HG03135 (cell line): Measurements from ENCODE around the gene CAMTA1.

ENCODE experiments used
- ATAC-seq: cut with Tn5 transposase; IDR thresholded peaks from one replicate; pipeline ENCODE4 v1.9.1; 2021; ENCODE audit warnings: mild to moderate bottlenecking, moderate library complexity; ENCODE audit not compliant: unreplicated experiment

Gene CAMTA1

DNA sequence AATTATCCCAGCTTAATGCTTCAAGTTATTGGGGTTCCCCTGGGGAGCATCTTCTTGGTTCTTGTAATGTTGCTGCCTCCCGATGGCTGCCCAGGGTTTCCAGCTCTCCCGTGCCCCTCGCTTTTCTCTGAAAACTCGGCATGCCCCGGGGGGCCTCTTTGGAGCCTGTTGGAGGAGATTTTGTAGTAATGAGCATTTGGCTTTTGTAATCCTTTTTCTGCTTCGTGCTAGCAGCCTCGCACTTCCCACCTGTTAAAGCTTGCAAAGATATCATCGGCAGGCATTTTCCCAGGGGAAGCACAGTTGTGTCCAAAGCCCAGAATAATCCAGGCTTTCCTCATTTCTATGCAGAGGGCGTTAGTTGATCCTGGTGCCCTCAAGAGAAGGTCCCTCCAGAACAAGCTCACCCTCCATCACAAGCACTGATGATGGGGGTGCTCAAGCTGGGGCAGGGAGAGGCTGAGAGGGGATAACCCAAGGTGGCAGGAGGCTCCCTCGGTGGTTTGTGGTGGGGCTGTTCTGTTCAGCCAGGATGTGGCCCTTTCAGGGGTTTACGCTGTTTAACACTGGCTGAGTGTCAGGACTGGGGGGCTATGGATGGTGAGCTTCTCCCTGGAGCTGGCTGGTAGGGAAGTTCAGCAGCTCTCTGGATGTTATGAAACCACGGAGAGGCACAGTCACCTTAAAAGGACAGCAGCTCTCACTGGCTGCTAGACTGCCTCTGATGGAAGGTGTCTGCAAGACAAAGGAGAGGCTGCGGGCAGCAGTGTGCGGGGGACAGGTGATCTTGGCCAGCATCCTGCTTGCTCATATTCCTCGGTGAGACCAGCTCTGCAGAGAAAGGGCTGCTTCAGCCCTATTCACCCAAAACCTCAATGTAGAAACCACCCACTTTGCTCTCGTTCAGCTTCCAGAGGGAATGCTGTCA is 508.7 kb downstream of the CAMTA1 start:
- no peak for ATAC-seq

DNA sequence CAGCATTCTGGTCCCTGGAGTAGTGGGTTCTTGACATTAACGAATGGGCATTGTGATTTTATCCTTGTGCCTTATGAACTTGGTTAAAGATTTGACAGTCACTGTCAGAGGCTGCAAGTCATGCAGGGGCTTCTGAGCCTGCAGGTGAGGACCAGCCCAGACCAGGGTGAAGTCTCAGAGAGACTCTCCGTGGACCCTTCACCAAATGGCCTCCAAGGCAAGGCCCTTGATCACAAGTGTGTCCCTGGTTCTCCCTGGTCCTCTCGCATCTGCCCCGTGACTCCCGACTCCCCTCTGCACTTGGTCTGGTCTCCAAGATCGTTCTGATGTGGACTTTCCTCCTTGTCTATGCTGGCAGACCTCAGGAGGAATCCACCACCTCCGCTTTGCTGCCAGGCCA is 509.4 kb downstream of the CAMTA1 start:
- ATAC-seq: no peak

DNA sequence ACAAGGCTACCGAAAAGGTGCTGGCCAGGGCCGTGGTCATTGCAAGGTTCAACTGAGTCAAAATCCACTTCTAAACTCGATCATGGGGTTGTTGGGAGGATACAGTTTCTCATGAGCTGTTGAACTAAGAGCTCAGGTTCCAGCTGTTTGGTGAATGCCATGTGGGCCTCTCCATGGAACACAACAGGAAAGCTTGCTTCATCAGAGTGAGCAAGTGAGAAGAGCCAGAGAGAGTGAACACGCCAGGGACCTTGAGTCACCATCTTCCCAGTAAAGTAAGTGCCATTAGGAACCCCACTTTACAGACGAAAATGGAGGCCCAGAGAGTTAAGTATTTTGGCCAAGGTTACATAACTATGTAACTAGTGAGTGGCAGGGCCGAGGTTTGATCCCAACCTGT is 510.7 kb downstream of the CAMTA1 start:
- ATAC-seq: no peak

DNA sequence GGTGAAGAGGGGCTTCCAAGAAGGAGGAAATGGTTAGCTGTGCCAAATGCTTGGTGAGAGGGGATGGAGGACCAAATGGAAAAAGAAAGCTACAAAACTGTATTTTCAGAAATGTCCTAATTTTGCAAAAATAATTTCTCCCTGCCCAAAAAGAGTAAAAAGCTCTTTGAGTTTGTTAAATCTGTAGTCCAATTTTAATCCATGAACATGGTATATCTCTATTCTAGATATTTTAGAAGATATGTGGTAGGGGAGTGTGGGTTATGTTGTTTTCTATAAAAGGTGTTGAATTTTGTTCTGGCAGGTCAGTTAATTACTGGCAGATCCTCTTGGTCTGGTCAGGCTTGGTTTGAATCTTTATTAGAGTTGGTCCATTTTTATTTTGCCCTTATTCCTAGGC is 511.7 kb downstream of the CAMTA1 start:
- ATAC-seq: no peak

DNA sequence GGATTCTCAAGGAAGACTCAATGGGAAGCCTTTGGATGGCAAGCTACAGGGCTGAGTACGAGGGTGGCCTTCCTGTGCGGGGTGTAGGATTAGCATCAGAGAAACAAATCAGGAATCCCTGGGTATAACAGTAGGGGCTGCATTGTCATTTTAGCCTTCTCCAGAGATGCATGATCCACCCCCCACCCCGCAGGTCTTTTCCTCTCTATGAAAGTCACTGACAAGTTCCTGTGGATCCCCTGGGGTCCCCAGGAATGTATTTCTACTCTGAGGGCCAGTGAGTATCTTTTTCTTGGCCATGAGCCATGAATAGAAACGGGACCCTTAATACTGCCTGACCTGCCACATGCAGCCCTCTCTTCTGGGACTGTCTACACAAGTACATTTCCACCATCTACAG is 512.9 kb downstream of the CAMTA1 start:
- no peak for ATAC-seq

DNA sequence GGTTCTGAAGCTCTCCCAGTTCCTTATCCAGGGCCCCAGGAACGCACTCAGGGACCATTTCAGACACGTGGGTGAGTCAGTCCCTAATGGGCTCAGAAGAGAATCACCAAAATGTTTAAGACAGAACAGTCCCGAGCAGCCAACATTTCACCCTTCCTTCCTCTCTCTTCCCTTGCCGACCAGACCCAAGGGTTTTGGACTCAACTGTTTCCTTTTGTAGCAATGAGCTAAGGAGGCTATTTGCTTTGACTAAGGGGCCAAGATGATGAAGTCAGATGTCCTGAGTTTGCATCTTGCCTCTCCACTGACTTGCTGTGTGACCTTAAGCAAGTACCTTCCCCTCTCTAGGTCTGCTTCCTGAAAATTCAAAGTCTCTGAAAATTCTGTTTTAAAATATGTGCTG is 513.5 kb downstream of the CAMTA1 start:
- ATAC-seq: no peak

DNA sequence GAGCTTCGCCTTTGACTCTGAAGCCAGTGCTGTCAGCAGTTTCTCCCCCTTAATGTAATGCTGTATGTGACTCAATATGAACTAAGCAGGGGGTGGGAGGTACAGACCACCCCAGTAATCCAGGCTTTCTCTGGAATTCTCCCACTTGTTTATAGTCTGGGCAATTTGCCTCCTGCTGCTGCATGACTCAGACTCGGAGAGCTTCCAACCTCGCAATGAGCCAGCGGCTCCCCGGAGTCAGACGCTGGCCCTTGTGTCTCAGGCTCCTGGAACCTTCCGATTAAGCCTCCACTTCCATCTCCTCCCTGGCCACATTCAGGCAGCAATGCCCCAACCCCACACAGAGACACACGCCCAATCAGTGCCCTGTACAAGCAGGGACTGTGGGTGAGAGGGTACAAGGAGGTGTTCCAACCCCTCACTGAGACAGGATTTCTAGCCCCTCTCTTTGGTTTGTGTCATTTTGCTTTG is 514.1 kb downstream of the CAMTA1 start:
- ATAC-seq: no peak

DNA sequence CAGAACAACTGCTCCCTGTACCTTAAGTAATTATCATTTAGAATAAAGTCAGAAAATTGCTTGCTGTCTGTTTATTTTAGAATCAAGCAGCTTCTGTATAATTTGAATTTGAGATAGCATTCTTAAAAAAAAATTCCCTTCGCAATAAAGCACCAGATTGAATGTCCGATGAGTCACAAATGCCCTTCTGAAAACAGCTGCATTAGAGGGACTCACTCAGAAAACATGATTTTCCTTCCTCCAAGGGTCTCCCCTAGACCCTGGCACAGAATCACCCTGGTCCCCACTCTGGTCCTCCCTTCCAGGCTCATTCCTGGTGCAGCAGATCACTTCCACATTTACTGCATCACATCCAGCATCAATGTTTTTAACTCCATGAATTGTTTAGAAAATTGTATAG is 514.7 kb downstream of the CAMTA1 start:
- no peak for ATAC-seq

DNA sequence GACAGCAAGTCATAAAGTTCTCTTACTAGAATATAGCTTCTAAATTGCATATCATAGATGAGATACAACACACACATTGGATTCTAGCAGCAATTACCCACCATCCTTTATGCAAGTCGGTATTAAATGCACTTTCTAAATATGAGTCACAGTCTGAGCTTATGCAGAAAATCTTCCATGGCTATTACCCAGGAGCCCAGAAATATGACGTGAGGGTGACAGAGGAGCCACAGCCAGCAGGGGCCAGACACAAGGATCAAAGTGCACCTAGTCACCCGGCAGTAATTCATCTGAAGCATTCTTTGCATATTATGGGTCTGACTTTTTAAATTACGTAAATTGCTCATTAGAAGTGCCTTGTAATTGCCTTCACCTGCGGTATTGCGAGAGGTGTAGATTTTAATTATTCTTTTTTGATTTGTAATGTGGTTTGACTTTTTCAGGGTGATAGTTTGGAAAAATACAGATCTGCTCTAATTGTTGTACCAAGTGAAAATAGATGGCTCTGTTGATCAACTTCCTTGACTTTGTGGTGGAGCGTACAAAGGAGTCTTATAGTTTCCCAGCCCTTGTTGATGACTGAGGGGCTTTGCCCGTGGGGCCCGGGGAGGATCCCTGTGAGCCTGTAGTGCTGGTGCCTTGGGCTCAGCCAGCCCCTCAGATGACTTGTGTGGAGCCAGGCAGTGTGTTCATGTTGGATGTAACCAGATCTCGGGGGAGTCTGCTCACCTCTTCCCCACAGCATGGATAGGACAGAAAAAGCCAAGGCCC is 515.8 kb downstream of the CAMTA1 start:
- ATAC-seq: no peak

DNA sequence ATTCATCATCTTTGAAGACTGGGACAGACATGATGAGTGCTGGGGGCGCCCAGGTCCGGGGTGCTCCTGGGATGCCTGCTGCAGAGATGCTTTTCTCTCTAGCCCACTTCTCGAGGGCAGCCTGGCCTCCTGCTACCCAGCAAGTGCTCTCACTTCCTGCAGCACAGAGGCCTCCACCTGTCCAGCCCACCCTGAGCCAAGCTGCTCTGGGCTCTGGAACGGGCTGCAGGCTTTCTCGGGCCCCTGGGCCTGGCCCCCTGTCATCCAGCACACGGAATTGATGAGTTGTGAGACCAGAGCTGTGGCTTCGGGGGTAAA is 516.4 kb downstream of the CAMTA1 start:
- no peak for ATAC-seq

DNA sequence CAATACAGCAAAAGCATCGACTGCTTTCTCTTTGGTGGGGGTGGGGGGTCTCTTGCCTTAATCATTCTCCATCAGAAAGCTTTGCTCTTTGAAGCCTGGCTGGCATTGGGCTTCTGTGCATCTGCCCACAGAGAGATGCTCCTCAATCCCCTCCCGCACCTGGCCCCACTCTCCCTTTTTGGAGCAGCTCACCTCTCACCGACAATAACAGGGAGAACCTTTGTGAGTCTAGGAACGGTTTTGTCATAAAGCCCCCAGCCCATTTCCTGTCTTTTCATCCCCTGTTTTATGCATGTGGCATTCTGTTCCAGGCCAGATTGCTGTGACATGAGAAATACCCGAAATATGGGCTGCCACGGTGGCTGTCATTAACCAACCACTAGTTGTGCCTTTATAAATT is 516.9 kb downstream of the CAMTA1 start:
- no peak for ATAC-seq

DNA sequence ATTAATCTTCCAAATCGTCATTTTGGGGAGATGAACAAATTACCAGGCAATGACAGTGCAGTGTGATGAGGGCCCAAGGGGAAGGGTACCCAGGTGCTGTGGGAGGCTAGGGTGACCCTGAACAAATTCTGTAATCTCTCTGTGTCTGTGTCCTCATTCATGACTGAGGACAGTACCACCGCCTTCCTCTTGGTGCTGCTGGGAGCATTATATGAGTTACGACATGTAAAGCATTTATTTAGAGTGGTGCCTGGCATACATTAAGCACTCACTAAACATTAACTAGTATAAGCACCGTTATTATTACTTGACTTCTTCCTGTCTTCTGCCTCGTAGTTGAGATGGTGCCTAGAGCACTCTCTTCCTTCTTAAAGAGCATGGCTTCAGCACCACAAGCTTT is 517.6 kb downstream of the CAMTA1 start:
- no peak for ATAC-seq

DNA sequence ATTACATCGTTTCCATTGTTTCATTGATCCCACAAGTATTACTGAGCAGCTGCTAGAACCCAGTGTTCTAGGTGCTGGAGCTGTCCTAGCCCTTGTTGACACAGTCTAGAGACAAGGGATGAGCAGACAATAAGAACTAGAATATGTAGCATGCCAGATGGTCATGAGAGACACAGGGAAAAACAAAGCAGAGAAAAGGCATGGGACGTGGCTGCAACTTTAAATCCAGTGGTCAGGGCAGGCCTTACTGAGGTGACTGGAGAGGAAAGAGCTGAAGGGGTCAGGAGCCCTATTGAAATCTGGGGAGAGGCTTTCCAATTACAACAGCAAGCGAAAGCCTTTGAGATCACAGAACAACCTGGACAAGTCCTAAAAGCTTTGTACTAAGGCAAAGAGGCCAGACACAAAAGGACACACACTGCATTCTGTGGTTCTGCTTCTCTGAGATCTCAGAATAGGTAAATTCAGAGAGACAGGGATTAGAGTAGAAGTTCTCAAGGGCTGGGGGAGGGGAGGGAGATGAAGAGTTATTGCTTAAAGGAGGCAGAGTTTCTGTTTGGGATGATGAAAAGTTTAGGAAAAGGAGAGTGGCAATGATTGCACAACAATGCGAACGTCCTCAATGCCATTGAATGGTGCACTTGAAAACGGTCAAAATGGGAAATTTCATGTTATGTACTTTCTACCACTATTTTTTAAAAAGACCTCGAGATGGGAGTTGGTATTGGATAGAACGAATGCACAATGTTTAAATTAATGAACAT is 518.5 kb downstream of the CAMTA1 start:
- no peak for ATAC-seq

DNA sequence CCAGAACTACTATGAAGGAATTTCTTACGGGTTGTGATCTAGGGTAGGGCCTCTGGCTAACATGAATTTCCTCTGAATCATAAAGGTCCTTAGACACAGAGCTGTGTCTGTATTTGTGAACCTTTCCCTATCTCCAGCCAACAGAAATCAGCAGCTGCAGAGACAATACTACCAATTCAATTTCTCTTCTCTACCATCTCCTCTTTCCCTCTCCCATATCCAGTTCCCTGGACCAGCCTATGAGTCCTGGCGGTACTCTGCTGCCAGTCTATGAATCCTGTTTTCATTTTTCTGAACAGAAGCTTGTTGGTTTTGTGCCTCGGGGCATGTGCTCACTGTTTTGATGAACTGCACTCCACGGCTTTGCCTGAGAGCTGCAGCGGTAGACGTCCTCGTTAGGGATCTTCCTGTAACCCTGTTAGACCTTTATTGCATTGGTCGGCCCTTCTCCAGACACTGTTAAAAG is 527.9 kb downstream of the CAMTA1 start:
- no peak for ATAC-seq

DNA sequence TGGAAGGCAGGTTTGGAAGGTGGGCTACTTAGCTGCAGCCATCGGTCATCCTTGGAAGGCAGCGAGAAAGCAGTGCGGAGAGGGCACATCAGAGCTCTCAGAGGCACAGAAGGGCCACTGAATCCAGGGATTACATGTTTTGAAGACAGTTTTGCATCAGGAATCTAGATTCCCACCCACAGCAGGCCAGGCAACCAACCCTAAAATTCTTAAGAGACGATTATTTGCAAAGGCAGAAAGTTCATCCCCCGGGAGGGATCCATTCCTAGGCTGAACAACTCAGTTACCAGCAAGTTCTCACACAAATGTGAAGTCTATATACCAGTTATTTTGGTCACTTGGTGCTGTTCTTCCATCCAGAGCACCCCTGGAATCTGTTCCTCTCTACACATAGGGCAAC is 528.6 kb downstream of the CAMTA1 start:
- no peak for ATAC-seq

DNA sequence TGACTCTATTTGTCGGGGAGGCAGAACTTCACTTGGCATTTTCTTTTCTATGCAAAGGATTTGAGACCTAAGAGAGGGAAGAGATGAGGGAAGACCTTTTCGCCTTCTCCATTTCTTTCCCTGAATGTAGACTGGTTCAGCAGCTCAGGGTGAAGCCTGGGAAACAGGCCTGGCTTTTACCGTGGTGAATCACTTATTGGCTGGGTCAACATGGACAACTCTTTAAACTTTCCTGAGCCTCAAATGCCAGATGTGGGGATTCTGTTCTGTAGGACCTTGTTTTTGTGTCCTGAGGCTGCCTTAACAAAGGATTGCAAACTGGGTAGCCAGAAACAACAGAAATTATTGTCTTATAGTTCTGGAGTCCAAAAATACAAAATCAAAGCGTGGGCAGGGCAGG is 530.1 kb downstream of the CAMTA1 start:
- no peak for ATAC-seq

DNA sequence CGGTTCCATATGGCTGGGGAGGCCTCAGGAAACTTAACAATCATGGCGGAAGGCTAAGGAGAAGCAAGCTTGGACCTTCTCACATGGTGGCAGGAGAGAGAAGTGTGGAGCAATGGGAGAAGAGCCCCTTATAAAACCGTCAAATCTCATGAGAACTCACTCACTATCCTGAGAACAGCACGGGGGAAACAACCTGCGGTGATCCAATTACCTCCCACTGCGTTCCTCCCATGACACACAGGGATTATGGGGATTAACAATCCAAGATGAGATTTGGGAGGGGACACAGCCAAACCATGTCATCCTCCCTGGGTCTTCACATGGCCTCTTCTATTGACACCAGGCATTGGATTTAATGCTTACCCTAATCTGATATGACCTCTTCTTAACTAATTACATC is 530.7 kb downstream of the CAMTA1 start:
- no peak for ATAC-seq

DNA sequence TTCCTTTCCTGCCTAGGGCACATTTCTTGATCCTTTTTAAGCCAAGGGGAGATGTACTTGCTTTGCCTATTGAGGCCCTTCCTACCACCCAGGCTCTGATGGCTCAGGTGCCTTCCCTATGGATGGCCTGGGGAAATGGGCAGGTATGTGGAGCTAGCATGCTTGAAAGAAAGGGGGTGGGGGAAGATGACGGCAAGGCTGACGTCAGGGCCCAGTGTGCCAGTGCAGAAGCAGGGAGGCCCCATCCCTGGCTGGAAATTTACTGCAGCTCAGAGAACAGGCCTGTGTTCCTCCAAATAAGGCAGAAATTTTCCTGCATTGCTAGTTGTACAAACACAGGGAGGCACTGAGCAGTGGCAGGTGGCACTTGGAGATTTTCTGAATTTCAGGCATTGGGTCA is 532.6 kb downstream of the CAMTA1 start:
- ATAC-seq: no peak

DNA sequence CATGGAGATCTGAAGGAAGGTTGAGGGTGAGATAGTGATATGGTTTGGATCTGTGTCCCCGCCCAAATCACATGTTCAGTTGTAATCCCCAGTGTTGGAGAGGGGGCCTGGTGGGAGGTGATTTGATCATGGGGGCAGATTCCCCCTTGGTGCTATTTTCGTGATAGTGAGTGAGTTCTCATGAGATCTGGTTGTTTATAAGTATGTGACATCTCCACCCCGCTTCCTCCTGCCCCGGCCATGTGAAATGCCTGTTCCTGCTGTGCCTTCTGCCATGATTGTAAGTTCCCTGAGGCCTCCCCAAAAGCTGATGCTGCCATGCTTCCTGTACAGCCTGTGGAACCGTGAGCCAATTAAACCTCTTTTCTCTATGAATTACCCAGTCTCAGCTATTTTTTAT is 533.9 kb downstream of the CAMTA1 start:
- ATAC-seq: no peak

DNA sequence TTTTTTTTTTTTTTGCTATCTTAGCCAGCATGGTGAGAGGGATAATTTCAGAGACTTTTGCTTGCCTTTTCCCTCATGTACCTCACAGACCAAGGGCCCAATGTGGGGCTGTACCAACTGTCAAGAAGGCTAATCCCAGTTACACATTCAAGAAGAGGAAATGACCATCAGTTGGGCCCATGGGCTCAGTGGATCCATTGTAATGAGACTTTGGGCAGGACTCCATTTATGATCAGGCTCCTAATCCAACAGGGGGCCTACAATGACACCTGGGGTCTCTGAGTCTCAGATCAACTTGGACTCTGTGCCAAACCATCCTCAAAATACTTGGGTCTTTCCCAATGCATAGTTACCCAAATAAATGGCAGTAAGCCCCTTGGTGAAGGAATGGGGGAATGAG is 535.4 kb downstream of the CAMTA1 start:
- ATAC-seq: no peak

DNA sequence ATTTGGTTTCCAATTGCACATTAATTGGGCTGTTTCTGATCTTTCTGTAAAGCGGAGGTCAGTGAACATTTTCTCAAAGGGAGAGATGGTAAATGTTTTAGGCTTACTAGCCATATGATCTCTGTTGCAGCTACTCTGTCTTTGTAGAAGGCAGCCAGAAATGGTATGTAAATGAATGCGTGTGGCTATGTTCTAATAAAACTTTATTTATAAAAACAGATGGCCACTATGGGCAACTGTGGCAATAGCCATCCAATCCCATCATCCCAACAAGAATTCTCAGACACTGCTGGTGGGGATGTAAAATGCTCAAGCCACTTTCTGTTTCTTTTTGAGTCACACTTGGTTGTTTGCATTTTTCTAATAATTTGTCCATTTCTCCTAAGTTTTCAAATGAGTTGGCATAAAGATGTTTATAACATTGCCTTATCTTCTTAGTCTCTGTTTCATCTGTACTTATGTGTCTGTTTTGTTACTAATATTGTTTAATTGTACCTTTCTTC is 537.1 kb downstream of the CAMTA1 start:
- ATAC-seq: no peak
